ENCODE data around the gene EXOC6B.
A peak's percentile ranks its signal among the peaks of the same experiment; 100 is the strongest.

Gene EXOC6B

GRCh38 chr2:72475246-72475645 is 350.6 kb downstream of the EXOC6B start:
- no peak for TF ChIP-seq CTCF (conservative IDR thresholded peaks at IDR 0.05; ENCODE audit: low read length)
- H3K4me3 ChIP-seq (ENCODE audit: low read length), result no peak overlapping the region
- no peak for DNase-seq (ENCODE audit: low read depth)

GRCh38 chr2:72457801-72458516 is 367.9 kb downstream of the EXOC6B start:
- no peak for TF ChIP-seq CTCF (conservative IDR thresholded peaks at IDR 0.05; ENCODE audit: low read length)
- no peak overlapping the region for H3K4me3 ChIP-seq (ENCODE audit: low read length)
- DNase-seq (ENCODE audit: low read depth), result peak; percentile 50

GRCh38 chr2:72454189-72454588 is 371.6 kb downstream of the EXOC6B start:
- H3K4me3 ChIP-seq (ENCODE audit: low read length), result no peak overlapping the region
- DNase-seq (ENCODE audit: low read depth), result no peak
- TF ChIP-seq CTCF (conservative IDR thresholded peaks at IDR 0.05; ENCODE audit: low read length), result no peak

GRCh38 chr2:72442270-72442669 is 383.6 kb downstream of the EXOC6B start:
- H3K4me3 ChIP-seq (ENCODE audit: low read length), result no peak overlapping the region
- TF ChIP-seq CTCF (conservative IDR thresholded peaks at IDR 0.05; ENCODE audit: low read length), result no peak
- DNase-seq (ENCODE audit: low read depth), result no peak

GRCh38 chr2:72439892-72440291 is 385.9 kb downstream of the EXOC6B start:
- TF ChIP-seq CTCF (conservative IDR thresholded peaks at IDR 0.05; ENCODE audit: low read length), result no peak
- no peak overlapping the region for H3K4me3 ChIP-seq (ENCODE audit: low read length)
- no peak for DNase-seq (ENCODE audit: low read depth)

- DNase-seq (ENCODE audit: low read depth), result no peak
- no peak overlapping the region for H3K4me3 ChIP-seq (ENCODE audit: low read length)
- no peak for TF ChIP-seq CTCF (conservative IDR thresholded peaks at IDR 0.05; ENCODE audit: low read length)
Measured at GRCh38 chr2:72438364-72438763, 387.5 kb downstream of the EXOC6B start.

- TF ChIP-seq CTCF (conservative IDR thresholded peaks at IDR 0.05; ENCODE audit: low read length), result no peak
- no peak overlapping the region for H3K4me3 ChIP-seq (ENCODE audit: low read length)
- DNase-seq (ENCODE audit: low read depth), result no peak
Measured at GRCh38 chr2:72431737-72432136, 394.1 kb downstream of the EXOC6B start.

Data from AG10803 (cell line).